IMR-90 (cell line): Measurements from ENCODE around the gene FBLN7. TPM values are rescaled to one million over a fixed set of nuclear protein-coding genes. Genes with fewer than 3 reads are reported as not detected.

Source experiments
- ATAC-seq: fragments of 200-7000 bp; cut with Tn5 transposase; 2 replicates; pipeline ENCODE4 v1.9.1; 2020; ENCODE audit warnings: low read depth, mild to moderate bottlenecking, moderate library complexity
- BruUV-seq: library from RNA; stranded (reverse); fragments of 400-500 nt; replicated peaks from 2 replicates; lab custom pipeline; 2021; lab: Mats Ljungman, UMichigan
- CTCF ChIA-PET: fragments of 300-600 bp; formaldehyde crosslinking; extraction: SDS; loops from one replicate; lab custom pipeline; 2021; ENCODE audit warnings: antibody characterized with exemption; lab: Yijun Ruan, JAX
- POLR2A ChIA-PET: fragments of 300-600 bp; sonication (Branson Sonifier 250); formaldehyde crosslinking; loops from one replicate; lab custom pipeline; 2022; ENCODE audit warnings: antibody characterized with exemption; ENCODE audit not compliant: unreplicated experiment; lab: Charles Lee
- DNase-seq: peaks from one replicate; pipeline ENCODE4 v3.0.0; 2013
- H2AFZ ChIP-seq: replicated peaks from 2 replicates; pipeline ENCODE3; 2013; ENCODE audit warnings: low read length, mild to moderate bottlenecking; ENCODE audit not compliant: poor library complexity
- H2AK5ac ChIP-seq: 2 replicates; pipeline ENCODE4 v1.6.1; 2013; ENCODE audit warnings: low read depth, low read length, inconsistent platforms
- H2AK9ac ChIP-seq: replicated peaks from 2 replicates; pipeline ENCODE3; 2013; ENCODE audit warnings: mild to moderate bottlenecking, low read depth, low read length, moderate library complexity; ENCODE audit not compliant: poor library complexity
- H2BK120ac ChIP-seq: 2 replicates; pipeline ENCODE4 v1.6.1; 2013; ENCODE audit warnings: low read depth, low read length, inconsistent platforms
- H2BK15ac ChIP-seq: 3 replicates; pipeline ENCODE4 v1.6.1; 2013; ENCODE audit warnings: low read depth, low read length, inconsistent platforms
- H2BK20ac ChIP-seq: 2 replicates; pipeline ENCODE4 v1.6.1; 2013; ENCODE audit warnings: low read depth, mild to moderate bottlenecking, inconsistent platforms, low read length, moderate library complexity
- H2BK5ac ChIP-seq: 2 replicates; pipeline ENCODE4 v1.6.1; 2013; ENCODE audit warnings: mild to moderate bottlenecking, low read depth, low read length, inconsistent platforms; ENCODE audit not compliant: poor library complexity, severe bottlenecking
- H3K14ac ChIP-seq: replicated peaks from 2 replicates; pipeline ENCODE4 v1.6.1; 2013; ENCODE audit warnings: low read depth, low read length, inconsistent platforms
- H3K18ac ChIP-seq: 2 replicates; pipeline ENCODE4 v1.6.1; 2013; ENCODE audit warnings: low read depth, low read length, control low read depth
- H3K23ac ChIP-seq: 2 replicates; pipeline ENCODE4 v1.6.1; 2013; ENCODE audit warnings: low read depth, low read length, inconsistent platforms
- H3K27ac ChIP-seq: 2 replicates; pipeline ENCODE4 v1.5.1; 2013; ENCODE audit warnings: mild to moderate bottlenecking, control low read depth, low read length; ENCODE audit not compliant: insufficient read depth
- H3K27me3 ChIP-seq: 2 replicates; pipeline ENCODE4 v1.6.1; 2013; ENCODE audit warnings: low read length; ENCODE audit not compliant: control insufficient read depth, insufficient read depth
- H3K36me3 ChIP-seq: 2 replicates; pipeline ENCODE4 v1.6.1; 2013; ENCODE audit warnings: low read length, mixed read lengths; ENCODE audit not compliant: control insufficient read depth, insufficient read depth
- H3K4ac ChIP-seq: 2 replicates; pipeline ENCODE4 v1.6.1; 2013; ENCODE audit warnings: low read depth, low read length, inconsistent platforms
- H3K4me1 ChIP-seq: 2 replicates; pipeline ENCODE4 v1.6.1; 2013; ENCODE audit warnings: low read length, mixed read lengths; ENCODE audit not compliant: control insufficient read depth, insufficient read depth
- H3K4me2 ChIP-seq: 2 replicates; pipeline ENCODE4 v1.6.1; 2013; ENCODE audit warnings: low read depth, mild to moderate bottlenecking, control low read depth, low read length, moderate library complexity
- H3K4me3 ChIP-seq: 2 replicates; pipeline ENCODE4 v1.5.1; 2013; ENCODE audit warnings: low read depth, mild to moderate bottlenecking, control low read depth, low read length, moderate library complexity; ENCODE audit not compliant: insufficient read depth
- H3K56ac ChIP-seq: 2 replicates; pipeline ENCODE4 v1.6.1; 2013; ENCODE audit warnings: low read length, inconsistent platforms; ENCODE audit not compliant: insufficient read depth; ENCODE audit errors: extremely low read depth
- H3K79me1 ChIP-seq, 2 experiments: 2 replicates each; pipeline ENCODE4 v1.6.1; 2013; ENCODE audit warnings: low read length in 2 of 2, inconsistent platforms in 1 of 2, low read depth in 1 of 2
- H3K9ac ChIP-seq: 2 replicates; pipeline ENCODE4 v1.6.1; 2013; ENCODE audit warnings: low read depth, low read length, control low read depth
- H3K9me1 ChIP-seq: 2 replicates; pipeline ENCODE4 v1.6.1; 2013; ENCODE audit warnings: low read length, inconsistent platforms; ENCODE audit not compliant: insufficient read depth
- H3K9me3 ChIP-seq: 2 replicates; pipeline ENCODE4 v1.6.1; 2013; ENCODE audit warnings: low read length; ENCODE audit not compliant: control insufficient read depth, insufficient read depth
- H4K20me1 ChIP-seq: 2 replicates; pipeline ENCODE4 v1.6.1; 2013; ENCODE audit warnings: low read length, inconsistent platforms; ENCODE audit not compliant: insufficient read depth
- H4K5ac ChIP-seq: 2 replicates; pipeline ENCODE4 v1.6.1; 2013; ENCODE audit warnings: mild to moderate bottlenecking, low read depth, low read length, control low read depth
- H4K8ac ChIP-seq, 2 experiments: 2 replicates each; pipeline ENCODE4 v1.6.1; 2013; ENCODE audit warnings: low read depth in 2 of 2, low read length in 2 of 2, control low read depth in 1 of 2, inconsistent platforms in 1 of 2
- H4K91ac ChIP-seq: 2 replicates; pipeline ENCODE4 v1.6.1; 2013; ENCODE audit warnings: low read depth, low read length, inconsistent platforms; ENCODE audit not compliant: insufficient read depth
- BHLHE40 ChIP-seq: fragments of 150-350 bp; IDR thresholded peaks from 2 replicates; pipeline ENCODE4 v1.6.1; 2016; ENCODE audit warnings: mild to moderate bottlenecking, low read depth, low read length
- CEBPB ChIP-seq: IDR thresholded peaks from 2 replicates; pipeline ENCODE4 v1.6.1; 2012; ENCODE audit warnings: low read depth, low read length, improper control_type of control experiment
- CHD1 ChIP-seq: IDR thresholded peaks from 2 replicates; pipeline ENCODE4 v1.6.1; 2012; ENCODE audit warnings: low read depth, low read length, improper control_type of control experiment
- ELK1 ChIP-seq: fragments of 150-350 bp; IDR thresholded peaks from 2 replicates; pipeline ENCODE4 v1.6.1; 2016; ENCODE audit warnings: low read depth, mild to moderate bottlenecking, low read length, moderate library complexity, borderline replicate concordance
- FOS ChIP-seq: fragments of 150-350 bp; IDR thresholded peaks from 2 replicates; pipeline ENCODE4 v1.6.1; 2016; ENCODE audit warnings: low read depth, low read length
- MAFK ChIP-seq: IDR thresholded peaks from 2 replicates; pipeline ENCODE4 v1.6.1; 2012; ENCODE audit warnings: low read depth, low read length, improper control_type of control experiment
- MAZ ChIP-seq: IDR thresholded peaks from 2 replicates; pipeline ENCODE4 v1.6.1; 2012; ENCODE audit warnings: low read depth, mild to moderate bottlenecking, low read length, improper control_type of control experiment, moderate library complexity, borderline replicate concordance
- MXI1 ChIP-seq: IDR thresholded peaks from 2 replicates; pipeline ENCODE4 v1.6.1; 2012; ENCODE audit warnings: low read depth, mild to moderate bottlenecking, low read length, moderate library complexity, borderline replicate concordance
- NFE2L2 ChIP-seq: fragments of 150-350 bp; IDR thresholded peaks from 2 replicates; pipeline ENCODE4 v1.6.1; 2016; ENCODE audit warnings: low read depth, mild to moderate bottlenecking, low read length
- POLR2A ChIP-seq: IDR thresholded peaks from 2 replicates; pipeline ENCODE4 v1.6.1; 2012; ENCODE audit warnings: mild to moderate bottlenecking, low read depth, low read length
- RAD21 ChIP-seq: IDR thresholded peaks from 2 replicates; pipeline ENCODE4 v1.6.1; 2012; ENCODE audit warnings: low read length, improper control_type of control experiment
- RCOR1 ChIP-seq: IDR thresholded peaks from 2 replicates; pipeline ENCODE4 v1.6.1; 2012; ENCODE audit warnings: mild to moderate bottlenecking, low read length, improper control_type of control experiment; ENCODE audit not compliant: insufficient replicate concordance
- RFX5 ChIP-seq: IDR thresholded peaks from 2 replicates; pipeline ENCODE4 v1.8.0; 2012; ENCODE audit warnings: low read depth, mild to moderate bottlenecking, low read length, moderate library complexity
- SMC3 ChIP-seq: fragments of 150-350 bp; IDR thresholded peaks from 2 replicates; pipeline ENCODE4 v1.6.1; 2016; ENCODE audit warnings: low read depth, mild to moderate bottlenecking, antibody characterized with exemption, low read length, moderate library complexity
- USF2 ChIP-seq: fragments of 150-350 bp; IDR thresholded peaks from 2 replicates; pipeline ENCODE4 v1.6.1; 2017; ENCODE audit warnings: mild to moderate bottlenecking, antibody characterized with exemption, low read length, low read depth
- whole genome bisulfite sequencing, 2 experiments: methylation state at CpG; one replicate each; pipeline versions ENCODE4 v1.1.5 to v1.1.7; 2013; ENCODE audit warnings: missing lambda C conversion rate in 2 of 2; ENCODE audit not compliant: insufficient read length in 1 of 2; ENCODE audit errors: extremely low coverage in 2 of 2; 5-methylcytosine and 5-hydroxymethylcytosine counted together
- dilution Hi-C: fragments of 300-500 bp; cut with HindIII; formaldehyde crosslinking; loops from one replicate; pipeline ENCODE4 v1.14.3; 2018; ENCODE audit warnings: low sequenced_read_pairs; ENCODE audit not compliant: unreplicated experiment
- in situ Hi-C: fragments of 300-500 bp; cut with MboI; formaldehyde crosslinking; loops from 3 replicates; pipeline ENCODE4 v1.14.3; 2019; ENCODE audit warnings: low sequenced_read_pairs, inconsistent platforms, mixed read lengths
- intact Hi-C: fragments of 100-400 bp; cut with micrococcal nuclease; formaldehyde crosslinking; loops from 2 replicates; pipeline ENCODE4 v1.10.0; 2022
- polyA plus RNA-seq, 3 experiments: library from polyadenylated mRNA; depleted of rRNA; stranded (reverse); fragments of >200 nt; gene quantifications; 2 replicates each; pipeline ENCODE4 v1.2.3, GENCODE V29; 2012; ENCODE audit warnings: low replicate concordance in 1 of 3
- total RNA-seq: library from RNA; depleted of rRNA; stranded (reverse); fragments of >200 nt; gene quantifications from 2 replicates; pipeline ENCODE4 v1.2.3, GENCODE V29; 2012
- TF ChIP-seq, protein P1 (sequence below): conservative IDR thresholded peaks from 2 replicates; pipeline ENCODE4 v1.5.1; 2012; ENCODE audit warnings: mild to moderate bottlenecking, low read depth, low read length, improper control_type of control experiment

The FBLN7 gene
- total and polyA plus RNA-seq, 2 of the 4 experiments (the other 2 are of a cell fraction), result 0.18 to 1.2 TPM

- H3K27me3 ChIP-seq, result no peaks in the 10 kb centered on the region
- peak overlapping the region; percentile 7; the same call in 1 of the 2 replicates for H2AK5ac ChIP-seq
- no peak for ATAC-seq
- in situ Hi-C loops (no loop called here), dilution Hi-C loops (no loop called here), intact Hi-C loops (no loop called here)
- peaks cover 5% of the 10 kb centered on the region for H3K9me1 ChIP-seq
- H2BK20ac ChIP-seq, result peak overlapping the region; percentile 18; the same call in 1 of the 2 replicates
- H2BK5ac ChIP-seq, result peak overlapping the region; percentile 1
- no peak overlapping the region for H2AK9ac ChIP-seq
- H3K36me3 ChIP-seq, result no peaks in the 10 kb centered on the region
- H3K4ac ChIP-seq, result peak overlapping the region; percentile 40
- 0 out of 4 replicates have a peak, but pooled peaks cover 0 to 11% of the 10 kb centered on the region in 2 experiments for H3K79me1 ChIP-seq
- no peak for DNase-seq
- H3K9ac ChIP-seq, result no peak overlapping the region
- peak overlapping the region; percentile 26 for H2AFZ ChIP-seq
- TF ChIP-seq, protein P1, sequence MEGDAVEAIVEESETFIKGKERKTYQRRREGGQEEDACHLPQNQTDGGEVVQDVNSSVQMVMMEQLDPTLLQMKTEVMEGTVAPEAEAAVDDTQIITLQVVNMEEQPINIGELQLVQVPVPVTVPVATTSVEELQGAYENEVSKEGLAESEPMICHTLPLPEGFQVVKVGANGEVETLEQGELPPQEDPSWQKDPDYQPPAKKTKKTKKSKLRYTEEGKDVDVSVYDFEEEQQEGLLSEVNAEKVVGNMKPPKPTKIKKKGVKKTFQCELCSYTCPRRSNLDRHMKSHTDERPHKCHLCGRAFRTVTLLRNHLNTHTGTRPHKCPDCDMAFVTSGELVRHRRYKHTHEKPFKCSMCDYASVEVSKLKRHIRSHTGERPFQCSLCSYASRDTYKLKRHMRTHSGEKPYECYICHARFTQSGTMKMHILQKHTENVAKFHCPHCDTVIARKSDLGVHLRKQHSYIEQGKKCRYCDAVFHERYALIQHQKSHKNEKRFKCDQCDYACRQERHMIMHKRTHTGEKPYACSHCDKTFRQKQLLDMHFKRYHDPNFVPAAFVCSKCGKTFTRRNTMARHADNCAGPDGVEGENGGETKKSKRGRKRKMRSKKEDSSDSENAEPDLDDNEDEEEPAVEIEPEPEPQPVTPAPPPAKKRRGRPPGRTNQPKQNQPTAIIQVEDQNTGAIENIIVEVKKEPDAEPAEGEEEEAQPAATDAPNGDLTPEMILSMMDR, result no peak
- TF ChIP-seq MXI1, result no peak
- TF ChIP-seq NFE2L2, result no peak
- no peak for TF ChIP-seq RAD21
- no peak for TF ChIP-seq MAFK
- no peak for TF ChIP-seq CEBPB
- no peak for TF ChIP-seq MAZ
- TF ChIP-seq RFX5, result no peak
- no peak for TF ChIP-seq ELK1
- TF ChIP-seq POLR2A, result no peak
- no peak for TF ChIP-seq BHLHE40
- TF ChIP-seq FOS, result no peak
- TF ChIP-seq USF2, result no peak
- no peak for TF ChIP-seq SMC3
- no peak for TF ChIP-seq RCOR1
- no peak for TF ChIP-seq CHD1
- peak overlapping the region; percentile 41; the same call in 1 of the 2 replicates for H2BK120ac ChIP-seq
- H4K91ac ChIP-seq, result peak overlapping the region; percentile 86; the same call in 1 of the 2 replicates
- no peak overlapping the region for H3K4me3 ChIP-seq
- H4K20me1 ChIP-seq, result no peaks in the 10 kb centered on the region
- H3K4me2 ChIP-seq, result no peak overlapping the region
- H3K18ac ChIP-seq, result no peak overlapping the region
- H3K27ac ChIP-seq, result no peak overlapping the region
- H3K23ac ChIP-seq, result no peak overlapping the region
- ChIA-PET CTCF (no interaction called here), POLR2A (no interaction called here)
- H3K56ac ChIP-seq, result no peak overlapping the region
- H4K8ac ChIP-seq, result peak overlapping the region in 1 of 2 experiments; percentile 6; a peak in 1 of 4 replicates
- peaks cover 10% of the 10 kb centered on the region for H3K4me1 ChIP-seq
- 100% methylated on average over 2 of the region's 5 CpGs; no CpG with 5 or more reads in 1 of the 2 experiments for WGBS, 2 experiments
- no peak overlapping the region for H2BK15ac ChIP-seq
- no TSS peak for BruUV-seq
- no peaks in the 10 kb centered on the region for H3K9me3 ChIP-seq
- H4K5ac ChIP-seq, result no peak overlapping the region
- H3K14ac ChIP-seq, result 0 out of 2 replicates have a peak overlapping the region, but pooled peaks have one; percentile 29
These were observed 11.0 kb downstream of the FBLN7 start for GRCh38 chr2:112149194-112149593.
